OCI-LY3 (cell line): ENCODE measurements around the gene NRG2.

Experiments
- EZH2phosphoT487 ChIP-seq: fragments of 200-600 bp; shearing (Covaris generic); IDR thresholded peaks from 2 replicates; pipeline ENCODE4 v1.6.1; 2018; ENCODE audit warnings: antibody characterized with exemption, mixed run types, low read depth
- TF ChIP-seq, protein P1 (sequence below): fragments of 200-600, 300-600 bp; sonication (generic); IDR thresholded peaks from 2 replicates; pipeline ENCODE4 v1.5.1; 2014; ENCODE audit warnings: antibody characterized with exemption, low read length, low read depth

DNA sequence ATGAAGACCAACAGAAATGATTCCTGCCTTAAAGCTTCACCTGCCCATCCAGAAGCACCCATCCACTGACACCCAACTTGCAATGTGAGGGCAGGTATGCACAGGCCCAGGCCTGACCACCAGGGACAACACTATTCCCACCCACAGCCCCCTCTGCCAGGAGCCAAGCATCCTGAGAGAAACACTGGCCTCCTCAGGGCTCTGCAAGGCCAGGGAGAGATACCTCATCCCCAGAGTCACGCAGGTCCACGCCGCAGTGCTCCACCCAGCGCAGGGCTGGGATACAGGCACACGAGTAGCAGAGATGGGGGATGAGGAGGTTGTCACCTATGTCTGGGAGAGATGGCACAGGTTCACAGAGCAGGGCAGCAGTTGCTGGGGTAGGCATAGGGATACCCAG, 148.1 kb downstream of the NRG2 start:
- TF ChIP-seq, protein P1, sequence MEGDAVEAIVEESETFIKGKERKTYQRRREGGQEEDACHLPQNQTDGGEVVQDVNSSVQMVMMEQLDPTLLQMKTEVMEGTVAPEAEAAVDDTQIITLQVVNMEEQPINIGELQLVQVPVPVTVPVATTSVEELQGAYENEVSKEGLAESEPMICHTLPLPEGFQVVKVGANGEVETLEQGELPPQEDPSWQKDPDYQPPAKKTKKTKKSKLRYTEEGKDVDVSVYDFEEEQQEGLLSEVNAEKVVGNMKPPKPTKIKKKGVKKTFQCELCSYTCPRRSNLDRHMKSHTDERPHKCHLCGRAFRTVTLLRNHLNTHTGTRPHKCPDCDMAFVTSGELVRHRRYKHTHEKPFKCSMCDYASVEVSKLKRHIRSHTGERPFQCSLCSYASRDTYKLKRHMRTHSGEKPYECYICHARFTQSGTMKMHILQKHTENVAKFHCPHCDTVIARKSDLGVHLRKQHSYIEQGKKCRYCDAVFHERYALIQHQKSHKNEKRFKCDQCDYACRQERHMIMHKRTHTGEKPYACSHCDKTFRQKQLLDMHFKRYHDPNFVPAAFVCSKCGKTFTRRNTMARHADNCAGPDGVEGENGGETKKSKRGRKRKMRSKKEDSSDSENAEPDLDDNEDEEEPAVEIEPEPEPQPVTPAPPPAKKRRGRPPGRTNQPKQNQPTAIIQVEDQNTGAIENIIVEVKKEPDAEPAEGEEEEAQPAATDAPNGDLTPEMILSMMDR: no peak
- no peak for TF ChIP-seq EZH2phosphoT487
